SH-SY5Y (cell line): ENCODE data around the gene BRAP.

Source experiments
- GATA2 ChIP-seq: IDR thresholded peaks from 2 replicates; pipeline ENCODE4 v1.6.1; 2011; ENCODE audit warnings: mild to moderate bottlenecking, low read depth, low read length
- GATA3 ChIP-seq: IDR thresholded peaks from 2 replicates; pipeline ENCODE4 v1.6.1; 2011; ENCODE audit warnings: low read depth, mild to moderate bottlenecking, low read length, moderate library complexity

DNA sequence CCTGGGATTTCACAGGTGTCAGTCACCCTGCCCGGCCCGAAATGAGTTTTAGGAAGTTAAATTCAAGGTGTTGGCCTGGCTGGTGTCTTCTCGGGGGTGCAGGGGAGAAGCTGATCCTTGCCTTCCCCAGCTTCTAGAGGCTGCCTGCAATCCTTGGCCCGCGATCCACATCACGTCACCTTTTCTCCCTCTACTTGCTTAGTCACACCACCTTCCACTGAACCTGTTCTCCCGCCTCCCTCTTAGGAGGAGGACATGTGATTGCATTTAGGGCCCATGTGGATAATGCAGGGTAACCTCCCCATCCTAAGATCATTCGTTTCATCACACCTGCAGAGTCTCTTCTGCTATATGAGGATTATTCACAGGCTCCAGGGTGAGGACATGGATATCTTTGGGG is 61.2 kb downstream of the BRAP start:
- TF ChIP-seq GATA2 (no peak), GATA3 (no peak)
